Activated CD8-positive, alpha-beta memory T cell treated with anti-CD3 and anti-CD28 coated beads, Interleukin-2, amount 50 U/mL, for 24 hours (primary cell): ENCODE data around the gene TMEM200B.
"Not testable (repeated sequence)": the region's sequence is repeated elsewhere in the genome, so short reads cannot be mapped to it uniquely, and the experiment has no call there.

Source experiments
- DNase-seq: peaks from one replicate; pipeline ENCODE4 v3.0.0-alpha.2; 2020; ENCODE audit errors: extremely low read depth

TMEM200B gene

GRCh38 chr1:29112705-29113412 lies 10.8 kb downstream of the TMEM200B start:
- no peak for DNase-seq

GRCh38 chr1:29108041-29108440 lies 15.7 kb downstream of the TMEM200B start:
- not testable (repeated sequence) for DNase-seq

GRCh38 chr1:29105822-29106221 lies 17.9 kb downstream of the TMEM200B start:
- no peak for DNase-seq

- DNase-seq, result no peak
Measured at GRCh38 chr1:29100487-29100886, 23.2 kb downstream of the TMEM200B start.

- no peak for DNase-seq
Measured at GRCh38 chr1:29099286-29099685, 24.4 kb downstream of the TMEM200B start.

GRCh38 chr1:29096231-29096886 lies 27.3 kb downstream of the TMEM200B start:
- no peak for DNase-seq

- DNase-seq, result no peak
Measured at GRCh38 chr1:29094954-29095353, 28.7 kb downstream of the TMEM200B start.

GRCh38 chr1:29094433-29094832 lies 29.3 kb downstream of the TMEM200B start:
- DNase-seq, result no peak

GRCh38 chr1:29092704-29093103 lies 31.0 kb downstream of the TMEM200B start:
- not testable (repeated sequence) for DNase-seq

- no peak for DNase-seq
Measured at GRCh38 chr1:29090937-29091618, 32.6 kb downstream of the TMEM200B start.

- DNase-seq, result no peak
Measured at GRCh38 chr1:29084196-29084521, 39.5 kb downstream of the TMEM200B start.

- no peak for DNase-seq
Measured at GRCh38 chr1:29083317-29084195, 40.1 kb downstream of the TMEM200B start.

GRCh38 chr1:29082519-29082918 lies 41.2 kb downstream of the TMEM200B start:
- no peak for DNase-seq

GRCh38 chr1:29081201-29081600 lies 42.5 kb downstream of the TMEM200B start:
- no peak for DNase-seq

- DNase-seq, result not testable (repeated sequence)
Measured at GRCh38 chr1:29079916-29080629, 43.6 kb downstream of the TMEM200B start.

GRCh38 chr1:29077155-29077554 lies 46.5 kb downstream of the TMEM200B start:
- no peak for DNase-seq
